Spleen (tissue), 11 donors: ENCODE measurements around the gene EPN2. TPM values are rescaled to one million over a fixed set of nuclear protein-coding genes. Genes with fewer than 3 reads are reported as not detected.

Experiments used
- DNase-seq: peaks from one replicate; pipeline ENCODE4 v3.0.0-alpha.2; 2020
- H3K27ac ChIP-seq, 8 donors: fragments of 200-600 bp; sonication (generic) in 7 of 8; 1 replicate in 4 of 8; 2 replicates in 4 of 8; pipeline versions ENCODE4 v1.5.0 to v1.8.0; 2016 to 2021; ENCODE audit warnings: inconsistent platforms in 4 of 8, mild to moderate bottlenecking in 4 of 8, moderate library complexity in 1 of 8
- H3K27me3 ChIP-seq, 7 donors: fragments of 200-600 bp; sonication (generic) in 6 of 7; replicated peaks in 1 of 7; 1 replicate in 4 of 7; 2 replicates in 3 of 7; pipeline versions ENCODE4 v1.5.0 to v1.8.0; 2016 to 2021; ENCODE audit warnings: inconsistent platforms in 3 of 7, mild to moderate bottlenecking in 1 of 7
- H3K36me3 ChIP-seq, 6 donors: fragments of 200-600 bp; sonication (generic) in 5 of 6; 1 replicate in 4 of 6; 2 replicates in 2 of 6; pipeline versions ENCODE4 v1.5.0 to v1.8.0; 2016 to 2021; ENCODE audit warnings: inconsistent platforms in 2 of 6
- H3K4me1 ChIP-seq, 6 donors: fragments of 200-600 bp; sonication (generic) in 5 of 6; 1 replicate in 3 of 6; 2 replicates in 3 of 6; pipeline versions ENCODE4 v1.5.0 to v1.8.0; 2016 to 2021; ENCODE audit warnings: inconsistent platforms in 3 of 6
- H3K4me3 ChIP-seq, 8 donors: fragments of 200-600 bp; sonication (generic) in 7 of 8; 1 replicate in 4 of 8; 2 replicates in 4 of 8; pipeline versions ENCODE4 v1.5.0 to v1.8.0; 2016 to 2021; ENCODE audit warnings: inconsistent platforms in 4 of 8, mild to moderate bottlenecking in 4 of 8, moderate library complexity in 2 of 8
- H3K9me3 ChIP-seq, 8 donors: fragments of 200-600 bp; sonication (generic) in 7 of 8; 1 replicate in 4 of 8; 2 replicates in 4 of 8; pipeline versions ENCODE4 v1.5.0 to v1.8.0; 2016 to 2021; ENCODE audit warnings: inconsistent platforms in 4 of 8
- POLR2A ChIP-seq, 3 donors: fragments of 450-650 bp; IDR thresholded peaks; one replicate each; pipeline ENCODE4 v1.5.1; 2017; ENCODE audit warnings: antibody characterized with exemption in 3 of 3, mild to moderate bottlenecking in 1 of 3
- POLR2AphosphoS5 ChIP-seq, 3 donors: sonication (generic); formaldehyde crosslinking; IDR thresholded peaks; one replicate each; pipeline ENCODE4 v1.5.1; 2017; ENCODE audit warnings: antibody characterized with exemption in 3 of 3
- WGBS, 5 donors: extraction: QIAGEN DNeasy Blood & Tissue Kit in 3 of 5; methylation state at CpG; one replicate each; pipeline versions ENCODE4 v1.1.5 to v1.1.7; 2013 to 2018; 5-methylcytosine and 5-hydroxymethylcytosine counted together
- intact Hi-C: fragments of 100-400 bp; cut with DNase I; formaldehyde crosslinking; loops from one replicate; pipeline ENCODE4 v1.15.0; 2023; ENCODE audit warnings: low total_unique reads
- polyA plus RNA-seq, 3 donors: library from polyadenylated mRNA; stranded (reverse); fragments of 200-250 nt; gene quantifications; one replicate each; pipeline ENCODE4 v1.2.1, GENCODE V29; 2013
- total RNA-seq, 7 donors: library from RNA; depleted of rRNA in 3 of 7; stranded (reverse); fragments of >200 nt in 3 of 7; fragmentation: NEBNext Ultra II Directional in 4 of 7; extraction: Animal tissue kit (Norgen Biotek cat#: 25700) in 4 of 7; gene quantifications; one replicate each; pipeline versions ENCODE4 v1.1.0 to v1.2.1, GENCODE V29; 2016 to 2021
- TF ChIP-seq, protein P1 (sequence below), 11 experiments: fragments of 200-600 bp in 7 of 11; fragments of 450-650 bp in 4 of 11; sonication (generic) in 4 of 11; IDR thresholded peaks in 8 of 11; conservative IDR thresholded peaks in 3 of 11; 1 replicate in 7 of 11; 2 replicates in 4 of 11; pipeline versions ENCODE4 v1.4.0 to v1.8.0; 2016 to 2021; ENCODE audit warnings: antibody characterized with exemption in 11 of 11, inconsistent platforms in 4 of 11, mild to moderate bottlenecking in 1 of 11
- donor health status: healthy with polysubstance abuse.
- donor health status: DM: no; HTN: no; CAD: no; lungs with moderate emphysema.
- donor health status: DM: no; HTN: no; CAD: no.
- donor health status: Bipolar disorder and iron deficiency.
- donor health status: healthy.
- donor health status: DM: no; HTN: no; CAD: no.
- donor health status: DM: yes; HTN: yes; CAD: no.

EPN2 gene
- total and polyA plus RNA-seq, 10 donors: 5.4 to 59.6 (median 31.5) TPM

DNA sequence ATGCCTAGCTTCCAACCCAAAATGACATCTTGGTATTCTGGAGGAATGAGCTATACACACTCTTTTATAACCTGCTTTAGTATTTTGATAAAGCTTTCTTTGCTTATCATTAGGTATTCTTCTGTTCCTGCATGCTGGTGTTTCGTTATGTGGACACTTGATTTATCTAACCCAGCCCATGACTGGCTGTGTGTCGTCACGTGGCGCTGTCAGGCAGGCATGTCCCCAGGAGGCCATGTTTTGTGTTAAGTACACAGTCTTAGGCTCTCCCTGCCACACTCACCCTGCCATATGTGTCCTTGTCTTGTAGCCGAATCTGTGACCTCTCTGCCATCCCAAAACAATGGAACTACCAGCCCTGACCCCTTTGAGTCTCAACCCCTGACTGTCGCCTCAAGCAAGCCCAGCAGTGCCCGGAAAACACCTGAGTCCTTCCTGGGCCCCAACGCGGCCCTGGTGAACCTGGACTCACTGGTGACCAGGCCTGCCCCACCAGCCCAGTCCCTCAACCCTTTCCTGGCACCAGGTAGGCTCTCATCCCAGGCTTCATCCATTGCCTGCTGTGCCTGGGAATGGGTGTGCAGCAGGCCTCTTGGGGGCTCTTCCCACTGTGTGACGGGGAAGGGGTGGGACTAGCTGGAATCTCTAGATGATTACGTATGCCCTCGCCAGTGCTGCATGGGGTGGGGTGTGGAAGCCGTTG is 94.5 kb downstream of the EPN2 start:
- no peak for TF ChIP-seq POLR2A (IDR thresholded peaks at IDR 0.05)
- TF ChIP-seq, protein P1, sequence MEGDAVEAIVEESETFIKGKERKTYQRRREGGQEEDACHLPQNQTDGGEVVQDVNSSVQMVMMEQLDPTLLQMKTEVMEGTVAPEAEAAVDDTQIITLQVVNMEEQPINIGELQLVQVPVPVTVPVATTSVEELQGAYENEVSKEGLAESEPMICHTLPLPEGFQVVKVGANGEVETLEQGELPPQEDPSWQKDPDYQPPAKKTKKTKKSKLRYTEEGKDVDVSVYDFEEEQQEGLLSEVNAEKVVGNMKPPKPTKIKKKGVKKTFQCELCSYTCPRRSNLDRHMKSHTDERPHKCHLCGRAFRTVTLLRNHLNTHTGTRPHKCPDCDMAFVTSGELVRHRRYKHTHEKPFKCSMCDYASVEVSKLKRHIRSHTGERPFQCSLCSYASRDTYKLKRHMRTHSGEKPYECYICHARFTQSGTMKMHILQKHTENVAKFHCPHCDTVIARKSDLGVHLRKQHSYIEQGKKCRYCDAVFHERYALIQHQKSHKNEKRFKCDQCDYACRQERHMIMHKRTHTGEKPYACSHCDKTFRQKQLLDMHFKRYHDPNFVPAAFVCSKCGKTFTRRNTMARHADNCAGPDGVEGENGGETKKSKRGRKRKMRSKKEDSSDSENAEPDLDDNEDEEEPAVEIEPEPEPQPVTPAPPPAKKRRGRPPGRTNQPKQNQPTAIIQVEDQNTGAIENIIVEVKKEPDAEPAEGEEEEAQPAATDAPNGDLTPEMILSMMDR (IDR thresholded peaks at IDR 0.05 in 8 of 11, conservative IDR thresholded peaks at IDR 0.05 in 3 of 11): no peak
- TF ChIP-seq POLR2AphosphoS5 (IDR thresholded peaks at IDR 0.05): no peak
- H3K27me3 ChIP-seq: peaks cover 0 to 6% (median 0%) of the 10 kb centered on the region in 7 donors
- intact Hi-C loops: no loop called here
- no peak for DNase-seq
- no peak overlapping the region for H3K27ac ChIP-seq
- no peak overlapping the region for H3K4me3 ChIP-seq
- H3K9me3 ChIP-seq: no peaks in the 10 kb centered on the region
- peaks cover 0 to 18% (median 0%) of the 10 kb centered on the region in 6 donors for H3K4me1 ChIP-seq
- 86 to 92% (median 90%) methylated on average over 7 to 13 of the region's 13 CpGs for WGBS, 5 donors
- H3K36me3 ChIP-seq: peaks cover 0 to 34% (median 0%) of the 10 kb centered on the region in 6 donors

DNA sequence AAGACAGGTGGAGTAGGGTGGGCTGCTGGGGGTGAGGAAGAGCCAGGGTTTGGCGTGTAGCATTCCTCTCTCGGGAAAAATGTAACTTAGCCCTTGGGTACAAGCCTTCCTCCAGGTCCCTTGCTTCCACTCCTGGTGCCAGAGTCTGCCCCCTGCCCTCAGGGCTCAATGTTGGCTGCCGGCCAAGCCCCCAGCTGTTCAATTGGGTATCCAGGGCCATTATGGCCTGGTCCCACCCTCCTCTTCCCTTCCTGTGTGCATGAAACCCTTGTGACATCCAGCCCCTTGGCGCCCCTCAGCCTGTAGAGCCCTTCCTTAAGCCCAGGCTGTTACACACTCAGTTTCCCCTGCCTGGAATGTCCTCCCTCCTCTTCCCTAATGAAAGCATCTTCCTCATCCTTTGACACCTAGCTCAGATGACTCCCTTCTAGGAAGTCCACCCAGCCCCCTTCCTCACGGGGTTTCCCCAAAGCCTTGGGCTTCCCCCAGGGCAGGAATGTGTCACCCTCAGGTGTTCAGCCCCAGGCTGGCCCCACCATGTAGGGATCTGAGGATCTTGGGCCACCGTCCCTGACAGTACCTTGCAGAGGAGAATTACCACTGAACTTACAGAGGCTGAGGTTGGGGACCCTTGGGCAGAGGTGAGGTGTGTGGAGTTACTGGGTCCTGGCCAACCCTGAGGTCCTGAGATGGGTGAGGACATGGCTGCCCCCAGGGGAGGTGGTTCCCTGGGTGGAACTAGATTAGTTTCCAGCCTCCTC is 95.4 kb downstream of the EPN2 start:
- Histone ChIP-seq H3K4me1 (peaks cover 0 to 26% (median 5%) of the 10 kb centered on the region in 6 donors), H3K27me3 (peaks cover 0 to 11% (median 0%) of the 10 kb centered on the region in 7 donors), H3K27ac (no peak overlapping the region), H3K9me3 (no peaks in the 10 kb centered on the region), H3K36me3 (peaks cover 0 to 34% (median 0%) of the 10 kb centered on the region in 6 donors), H3K4me3 (no peak overlapping the region)
- intact Hi-C loops: no loop called here
- no peak for DNase-seq
- WGBS, 5 donors: 80 to 89% (median 83%) methylated on average over 6 of the region's 6 CpGs
- TF ChIP-seq POLR2A (IDR thresholded peaks at IDR 0.05): no peak
- TF ChIP-seq, protein P1 (IDR thresholded peaks at IDR 0.05 in 8 of 11, conservative IDR thresholded peaks at IDR 0.05 in 3 of 11): no peak
- no peak for TF ChIP-seq POLR2AphosphoS5 (IDR thresholded peaks at IDR 0.05)

GRCh38 chr17:19333132-19333440 is 95.9 kb downstream of the EPN2 start:
- H3K4me1 ChIP-seq: peaks cover 4 to 32% (median 10%) of the 10 kb centered on the region in 6 donors
- H3K27me3 ChIP-seq: peaks cover 0 to 16% (median 0%) of the 10 kb centered on the region in 7 donors
- 94 to 100% (median 100%) methylated on average over 1 of the region's 1 CpG for WGBS, 5 donors
- H3K4me3 ChIP-seq: no peak overlapping the region
- DNase-seq: no peak
- intact Hi-C loops: no loop called here
- no peak overlapping the region for H3K27ac ChIP-seq
- TF ChIP-seq, protein P1 (IDR thresholded peaks at IDR 0.05 in 8 of 11, conservative IDR thresholded peaks at IDR 0.05 in 3 of 11): no peak
- TF ChIP-seq POLR2A (IDR thresholded peaks at IDR 0.05) (no peak), POLR2AphosphoS5 (IDR thresholded peaks at IDR 0.05) (no peak)
- H3K36me3 ChIP-seq: peaks cover 0 to 34% (median 0%) of the 10 kb centered on the region in 6 donors
- H3K9me3 ChIP-seq: no peaks in the 10 kb centered on the region

DNA sequence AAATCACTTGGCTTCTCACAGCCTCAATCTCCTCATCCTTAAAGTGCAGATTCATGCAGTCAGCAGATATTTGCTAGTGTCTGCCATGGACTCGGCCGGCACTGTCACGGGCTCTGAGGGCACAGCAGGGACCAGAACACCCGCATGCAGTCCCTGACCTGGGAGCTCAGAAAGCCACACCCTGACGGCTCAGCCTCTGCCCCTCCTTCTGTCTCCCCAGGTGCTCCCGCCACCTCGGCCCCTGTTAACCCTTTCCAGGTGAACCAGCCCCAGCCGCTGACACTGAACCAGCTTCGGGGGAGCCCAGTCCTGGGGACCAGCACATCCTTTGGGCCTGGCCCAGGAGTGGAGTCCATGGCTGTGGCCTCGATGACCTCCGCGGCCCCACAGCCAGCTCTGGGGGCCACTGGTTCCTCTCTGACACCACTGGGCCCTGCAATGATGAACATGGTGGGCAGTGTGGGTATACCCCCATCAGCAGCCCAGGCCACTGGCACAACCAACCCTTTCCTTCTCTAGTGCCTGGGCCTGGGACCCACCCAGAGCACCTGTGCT is 96.6 kb downstream of the EPN2 start:
- peaks cover 0 to 28% (median 0%) of the 10 kb centered on the region in 6 donors for H3K36me3 ChIP-seq
- H3K4me1 ChIP-seq: peaks cover 6 to 38% (median 13%) of the 10 kb centered on the region in 6 donors
- H3K27ac ChIP-seq: peak overlapping the region in 3 of 8 donors; percentile 11 to 18 (median 17)
- peaks cover 0 to 16% (median 0%) of the 10 kb centered on the region in 7 donors for H3K27me3 ChIP-seq
- no peaks in the 10 kb centered on the region for H3K9me3 ChIP-seq
- WGBS, 5 donors: 80 to 89% (median 82%) methylated on average over 9 to 12 of the region's 12 CpGs
- DNase-seq: no peak
- intact Hi-C loops: no loop called here
- TF ChIP-seq, protein P1 (IDR thresholded peaks at IDR 0.05 in 8 of 11, conservative IDR thresholded peaks at IDR 0.05 in 3 of 11): no peak
- TF ChIP-seq POLR2AphosphoS5 (IDR thresholded peaks at IDR 0.05) (no peak), POLR2A (IDR thresholded peaks at IDR 0.05) (no peak)
- H3K4me3 ChIP-seq: no peak overlapping the region
